Mesenchymal stem cell (in vitro differentiated cells and primary cell): Measurements from ENCODE around the gene XIRP2.
A peak's percentile ranks its signal among the peaks of the same experiment; 100 is the strongest.

Experiments used
- DNase-seq: peaks from one replicate; pipeline ENCODE4 v3.0.0-alpha.2; 2013
- H2AFZ ChIP-seq: one replicate; pipeline ENCODE4 v1.6.1; 2013; ENCODE audit warnings: low read depth, mild to moderate bottlenecking, control low read depth, inconsistent platforms, low read length, moderate library complexity
- H2AK5ac ChIP-seq: 2 replicates; pipeline ENCODE4 v1.6.1; 2013; ENCODE audit warnings: low read length, moderate library complexity, mild to moderate bottlenecking, inconsistent platforms; ENCODE audit not compliant: severe bottlenecking
- H2BK120ac ChIP-seq: one replicate; pipeline ENCODE4 v1.6.1; 2013; ENCODE audit warnings: low read depth, mild to moderate bottlenecking, inconsistent platforms, low read length, moderate library complexity
- H2BK12ac ChIP-seq, 2 experiments: one replicate each; pipeline ENCODE4 v1.6.1; 2013; ENCODE audit warnings: inconsistent platforms in 2 of 2, low read length in 2 of 2, mild to moderate bottlenecking in 2 of 2, moderate library complexity in 2 of 2, control low read depth in 1 of 2
- H2BK15ac ChIP-seq: one replicate; pipeline ENCODE4 v1.6.1; 2013; ENCODE audit warnings: mild to moderate bottlenecking, low read depth, inconsistent platforms; ENCODE audit not compliant: poor library complexity, severe bottlenecking
- H2BK5ac ChIP-seq: 2 replicates; pipeline ENCODE4 v1.6.1; 2013; ENCODE audit warnings: low read depth, mild to moderate bottlenecking, low read length, control low read depth, inconsistent platforms; ENCODE audit not compliant: poor library complexity, severe bottlenecking
- H3K14ac ChIP-seq, 2 experiments: one replicate each; pipeline ENCODE4 v1.6.1; 2013; ENCODE audit warnings: inconsistent platforms in 2 of 2, low read length in 2 of 2, control low read depth in 1 of 2, mild to moderate bottlenecking in 1 of 2, moderate library complexity in 1 of 2
- H3K18ac ChIP-seq, 2 experiments: one replicate each; pipeline ENCODE4 v1.6.1; 2013; ENCODE audit warnings: inconsistent platforms in 2 of 2, low read length in 2 of 2, control low read depth in 1 of 2, low read depth in 1 of 2, mild to moderate bottlenecking in 1 of 2
- H3K23ac ChIP-seq, 2 experiments: one replicate each; pipeline ENCODE4 v1.6.1; 2013; ENCODE audit warnings: inconsistent platforms in 2 of 2, low read length in 2 of 2, mild to moderate bottlenecking in 2 of 2, moderate library complexity in 2 of 2, control low read depth in 1 of 2
- H3K27ac ChIP-seq: 2 replicates; pipeline ENCODE4 v1.5.1; 2013; ENCODE audit warnings: mild to moderate bottlenecking, moderate library complexity, low read length, control low read depth, inconsistent platforms; ENCODE audit not compliant: poor library complexity, severe bottlenecking
- H3K27me3 ChIP-seq, 2 experiments: 2 replicates each; pipeline versions ENCODE4 v1.6.1 to v1.7.0; 2013; ENCODE audit warnings: low read length in 2 of 2, mild to moderate bottlenecking in 2 of 2, moderate library complexity in 2 of 2, control low read depth in 1 of 2, inconsistent platforms in 1 of 2; ENCODE audit not compliant: control insufficient read depth in 1 of 2, insufficient read depth in 1 of 2
- H3K36me3 ChIP-seq, 2 experiments: 2 replicates each; pipeline versions ENCODE4 v1.6.1 to v1.7.0; 2013; ENCODE audit warnings: low read length in 2 of 2, control low read depth in 1 of 2, inconsistent platforms in 1 of 2, low read depth in 1 of 2, mild to moderate bottlenecking in 1 of 2; ENCODE audit not compliant: insufficient read depth in 2 of 2, control insufficient read depth in 1 of 2
- H3K4ac ChIP-seq, 2 experiments: one replicate each; pipeline ENCODE4 v1.6.1; 2013; ENCODE audit warnings: inconsistent platforms in 2 of 2, low read length in 2 of 2, mild to moderate bottlenecking in 2 of 2, moderate library complexity in 2 of 2, control low read depth in 1 of 2, low read depth in 1 of 2
- H3K4me1 ChIP-seq: 2 replicates; pipeline ENCODE4 v1.6.1; 2013; ENCODE audit warnings: low read depth, low read length, control low read depth; ENCODE audit not compliant: control insufficient read depth, insufficient read depth
- H3K4me2 ChIP-seq: 2 replicates; pipeline ENCODE4 v1.6.1; 2013; ENCODE audit warnings: low read length, mild to moderate bottlenecking, inconsistent platforms; ENCODE audit not compliant: poor library complexity, severe bottlenecking
- H3K4me3 ChIP-seq, 2 experiments: 2 replicates each; pipeline versions ENCODE4 v1.5.1 to v1.7.0; 2013; ENCODE audit warnings: low read length in 2 of 2, mild to moderate bottlenecking in 2 of 2, control low read depth in 1 of 2, low read depth in 1 of 2; ENCODE audit not compliant: insufficient read depth in 1 of 2
- H3K79me1 ChIP-seq: replicated peaks from 2 replicates; pipeline ENCODE4 v1.6.1; 2013; ENCODE audit warnings: mild to moderate bottlenecking, control low read depth, low read length, inconsistent platforms; ENCODE audit not compliant: poor library complexity, severe bottlenecking
- H3K9ac ChIP-seq: 2 replicates; pipeline ENCODE4 v1.7.0; 2013; ENCODE audit warnings: mild to moderate bottlenecking, low read length, moderate library complexity
- H3K9me3 ChIP-seq: 2 replicates; pipeline ENCODE4 v1.7.0; 2013; ENCODE audit warnings: mild to moderate bottlenecking, low read length; ENCODE audit not compliant: control insufficient read depth
- H4K8ac ChIP-seq: one replicate; pipeline ENCODE4 v1.6.1; 2013; ENCODE audit warnings: inconsistent platforms, mild to moderate bottlenecking, low read length, moderate library complexity
- H4K91ac ChIP-seq: one replicate; pipeline ENCODE4 v1.6.1; 2013; ENCODE audit warnings: mild to moderate bottlenecking, low read length, inconsistent platforms
- WGBS: methylation state at CpG from one replicate; pipeline ENCODE4 v1.1.7; 2013; ENCODE audit warnings: mixed read lengths; 5-methylcytosine and 5-hydroxymethylcytosine counted together

XIRP2 gene

DNA sequence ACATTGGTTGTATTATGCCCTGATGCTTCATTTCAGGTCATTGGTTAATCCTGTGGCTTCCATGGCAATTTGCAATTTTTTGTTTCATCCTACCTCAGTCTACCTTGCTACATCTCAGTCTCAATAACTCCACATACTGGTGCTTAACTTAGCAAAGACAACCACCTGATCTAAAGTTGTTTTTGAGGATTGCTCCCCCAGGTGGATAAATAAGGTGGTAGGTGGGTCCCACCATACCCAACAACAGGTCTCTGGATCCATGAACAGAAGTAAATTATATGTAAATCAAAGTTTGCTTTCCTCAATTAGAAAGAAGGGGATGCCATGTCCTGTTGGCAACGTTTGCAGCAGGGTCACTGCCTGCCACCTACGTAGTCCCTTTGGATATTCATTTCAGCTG lies 7.0 kb downstream of the XIRP2 start:
- H3K14ac ChIP-seq = no peak overlapping the region
- WGBS = 0% methylated on average over 1 of the region's 2 CpGs
- no peak for DNase-seq
- H3K4ac ChIP-seq = no peak overlapping the region
- H4K91ac ChIP-seq = no peak overlapping the region
- no peak overlapping the region for H3K9ac ChIP-seq
- H3K18ac ChIP-seq = no peak overlapping the region
- no peak overlapping the region for H2AK5ac ChIP-seq
- no peaks in the 10 kb centered on the region for H3K9me3 ChIP-seq
- H3K36me3 ChIP-seq = no peaks in the 10 kb centered on the region
- no peaks in the 10 kb centered on the region for H3K27me3 ChIP-seq
- H3K4me2 ChIP-seq = no peak overlapping the region
- no peak overlapping the region for H4K8ac ChIP-seq
- no peaks in the 10 kb centered on the region for H3K4me1 ChIP-seq
- H3K79me1 ChIP-seq = no peaks in the 10 kb centered on the region
- no peak overlapping the region for H3K23ac ChIP-seq
- no peak overlapping the region for H2BK5ac ChIP-seq
- no peak overlapping the region for H3K27ac ChIP-seq
- no peak overlapping the region for H2BK12ac ChIP-seq
- H2BK120ac ChIP-seq = no peak overlapping the region
- H3K4me3 ChIP-seq = no peak overlapping the region
- no peak overlapping the region for H2BK15ac ChIP-seq
- no peak overlapping the region for H2AFZ ChIP-seq

DNA sequence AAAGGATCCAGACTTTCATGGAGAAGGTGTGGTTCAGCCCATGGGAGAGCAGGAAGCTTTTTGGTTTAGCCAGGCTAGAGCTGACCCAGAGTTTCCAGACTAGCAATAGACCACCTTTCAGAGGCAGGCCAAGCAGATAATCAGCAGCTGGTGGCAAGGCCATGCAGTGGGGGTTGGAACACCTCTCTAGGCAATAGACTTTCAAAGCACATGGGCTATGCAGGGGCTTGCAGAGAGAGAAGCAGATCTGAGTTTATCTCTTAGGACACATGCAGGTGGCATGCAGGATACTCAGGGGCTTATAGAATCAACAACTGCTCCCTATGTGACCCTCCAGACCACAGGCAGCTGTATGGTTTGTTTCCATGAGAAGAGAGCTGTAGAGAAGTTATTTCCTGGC lies 9.4 kb downstream of the XIRP2 start:
- H3K4me1 ChIP-seq = no peaks in the 10 kb centered on the region
- H3K36me3 ChIP-seq = no peaks in the 10 kb centered on the region
- no peak overlapping the region for H2BK15ac ChIP-seq
- H3K79me1 ChIP-seq = no peaks in the 10 kb centered on the region
- H3K27me3 ChIP-seq = no peaks in the 10 kb centered on the region
- no peak for DNase-seq
- no peak overlapping the region for H3K14ac ChIP-seq
- no peak overlapping the region for H3K23ac ChIP-seq
- no peak overlapping the region for H2AFZ ChIP-seq
- no peak overlapping the region for H3K9ac ChIP-seq
- H2BK120ac ChIP-seq = no peak overlapping the region
- no peak overlapping the region for H2BK12ac ChIP-seq
- H2AK5ac ChIP-seq = no peak overlapping the region
- no peak overlapping the region for H3K4me2 ChIP-seq
- no peak overlapping the region for H3K18ac ChIP-seq
- no peak overlapping the region for H3K4ac ChIP-seq
- H3K27ac ChIP-seq = no peak overlapping the region
- no peak overlapping the region for H4K91ac ChIP-seq
- H2BK5ac ChIP-seq = no peak overlapping the region
- no peak overlapping the region for H3K4me3 ChIP-seq
- H4K8ac ChIP-seq = no peak overlapping the region
- H3K9me3 ChIP-seq = no peaks in the 10 kb centered on the region

DNA sequence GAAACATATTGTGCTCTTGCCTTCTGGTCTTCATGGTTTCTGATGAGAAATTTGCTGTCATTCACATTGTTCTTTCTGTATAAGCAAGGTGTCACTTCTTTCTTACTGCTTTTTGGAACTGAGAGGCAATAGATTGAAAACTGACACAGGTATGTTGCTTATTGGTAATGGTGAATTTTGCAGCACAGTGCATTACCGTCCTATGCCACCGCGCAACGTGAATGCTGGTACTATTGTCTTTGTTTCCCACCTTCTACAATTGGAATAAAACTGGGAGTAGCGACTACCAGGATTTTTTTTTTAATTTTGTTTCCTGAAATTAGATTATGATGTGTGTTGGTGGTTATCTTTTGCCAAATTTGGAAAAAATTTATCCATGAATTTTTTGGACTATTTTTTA lies 11.4 kb downstream of the XIRP2 start:
- Histone ChIP-seq H3K4me2 (no peak overlapping the region), H3K14ac (no peak overlapping the region), H3K36me3 (no peaks in the 10 kb centered on the region), H2BK15ac (no peak overlapping the region), H2AK5ac (no peak overlapping the region), H3K4ac (no peak overlapping the region), H3K23ac (no peak overlapping the region), H3K9me3 (no peaks in the 10 kb centered on the region), H4K8ac (no peak overlapping the region), H2AFZ (no peak overlapping the region), H2BK5ac (no peak overlapping the region), H3K27ac (no peak overlapping the region), H2BK120ac (no peak overlapping the region), H2BK12ac (no peak overlapping the region), H3K4me3 (no peak overlapping the region), H3K18ac (no peak overlapping the region), H3K79me1 (no peaks in the 10 kb centered on the region), H3K4me1 (no peaks in the 10 kb centered on the region), H3K9ac (no peak overlapping the region), H3K27me3 (no peaks in the 10 kb centered on the region), H4K91ac (no peak overlapping the region)
- no peak for DNase-seq
- 96% methylated on average over 5 of the region's 5 CpGs for WGBS

DNA sequence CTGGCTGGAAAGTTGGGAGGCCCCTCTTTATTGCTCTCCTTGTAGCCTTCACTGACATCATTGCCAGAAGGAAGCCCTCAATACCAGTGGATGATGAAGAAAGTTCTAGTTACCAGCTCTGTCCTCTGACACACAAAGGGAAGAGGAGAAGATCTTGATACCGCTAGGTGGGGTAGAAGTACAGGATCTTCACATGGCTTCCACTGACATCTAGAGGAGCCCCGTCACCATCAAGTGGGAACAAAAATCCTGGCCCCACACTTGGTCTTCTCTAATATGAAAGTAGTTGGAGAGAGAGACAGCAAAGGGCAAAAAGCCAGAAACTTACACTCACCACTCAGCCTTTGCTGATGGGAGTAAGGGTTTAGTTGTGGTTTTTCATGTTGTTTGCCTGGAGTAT lies 12.4 kb downstream of the XIRP2 start:
- no peak overlapping the region for H3K4me2 ChIP-seq
- H3K27ac ChIP-seq = no peak overlapping the region
- no peak overlapping the region for H4K91ac ChIP-seq
- no peaks in the 10 kb centered on the region for H3K79me1 ChIP-seq
- H3K4me1 ChIP-seq = no peaks in the 10 kb centered on the region
- no peaks in the 10 kb centered on the region for H3K36me3 ChIP-seq
- no peak overlapping the region for H3K14ac ChIP-seq
- H2BK5ac ChIP-seq = no peak overlapping the region
- H2BK12ac ChIP-seq = no peak overlapping the region
- no peaks in the 10 kb centered on the region for H3K9me3 ChIP-seq
- no CpG with 5 or more reads among the region's 2 CpGs for WGBS
- no peak overlapping the region for H3K23ac ChIP-seq
- H2AFZ ChIP-seq = no peak overlapping the region
- no peak overlapping the region for H3K4ac ChIP-seq
- no peak overlapping the region for H3K18ac ChIP-seq
- H2BK120ac ChIP-seq = no peak overlapping the region
- peak; percentile 72 for DNase-seq
- H3K4me3 ChIP-seq = no peak overlapping the region
- no peaks in the 10 kb centered on the region for H3K27me3 ChIP-seq
- H2AK5ac ChIP-seq = no peak overlapping the region
- H4K8ac ChIP-seq = no peak overlapping the region
- no peak overlapping the region for H3K9ac ChIP-seq
- no peak overlapping the region for H2BK15ac ChIP-seq
